HT1080 (cell line): ENCODE results near the gene PCCA. TPM values are rescaled to one million over a fixed set of nuclear protein-coding genes. Genes with fewer than 3 reads are reported as not detected.
"Not testable (repeated sequence)": the region's sequence is repeated elsewhere in the genome, so short reads cannot be mapped to it uniquely, and the experiment has no call there.

Experiments
- DNase-seq: peaks from one replicate; pipeline ENCODE4 v3.0.0-alpha.2; 2015; ENCODE audit warnings: low read depth
- small RNA-seq: library from RNA; depleted of rRNA; stranded (forward); fragments of <200 nt; gene quantifications from one replicate; pipeline ENCODE3, GENCODE V24; 2014
- total RNA-seq: library from RNA; depleted of rRNA; stranded (reverse); fragments of >200 nt; shearing (Covaris generic); gene quantifications from 2 replicates; pipeline ENCODE4 v1.2.3, GENCODE V29; 2014; rRNA removed

Gene PCCA
- total RNA-seq, 1 experiment from 2014 or later, result 17.0 TPM

DNA sequence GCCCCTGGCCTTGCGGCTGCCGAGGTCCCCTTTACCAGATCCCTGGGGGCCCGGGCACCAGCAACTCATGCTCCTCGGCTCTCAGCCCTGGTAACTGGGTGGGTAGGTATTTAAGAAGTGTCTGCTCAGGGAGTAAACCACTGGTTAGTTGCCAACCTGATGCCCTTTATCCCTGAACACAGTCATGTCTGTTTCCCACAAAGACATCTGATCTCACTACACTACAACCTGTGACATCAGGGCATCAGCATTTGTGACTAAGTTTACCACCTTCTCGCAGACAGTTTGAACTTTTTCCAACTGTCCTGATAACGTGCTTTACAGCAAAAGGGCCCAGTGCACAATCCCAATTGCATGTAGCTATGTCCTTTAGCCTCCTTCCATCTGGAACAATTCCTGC is 477.6 kb downstream of the PCCA start:
- DNase-seq, result peak; percentile 39

DNA sequence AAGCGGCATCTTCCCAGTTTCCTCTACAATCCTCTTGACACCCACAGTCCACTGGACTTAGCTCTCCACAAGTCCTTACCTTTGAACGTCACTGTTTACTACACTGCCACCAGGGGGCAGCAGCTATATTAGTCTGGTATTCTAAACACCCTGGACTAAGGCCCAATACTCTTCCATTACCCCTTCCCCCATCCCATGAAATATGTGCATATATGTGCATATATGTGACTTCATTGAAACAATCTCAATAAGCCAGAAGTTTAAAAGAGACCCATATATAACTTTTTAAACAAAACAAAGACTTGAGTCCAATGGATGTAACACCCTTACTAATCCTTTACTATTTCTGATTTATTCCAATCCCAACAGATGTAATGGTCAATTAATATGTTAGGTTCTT is 484.2 kb downstream of the PCCA start:
- peak; percentile 45 for DNase-seq

DNA sequence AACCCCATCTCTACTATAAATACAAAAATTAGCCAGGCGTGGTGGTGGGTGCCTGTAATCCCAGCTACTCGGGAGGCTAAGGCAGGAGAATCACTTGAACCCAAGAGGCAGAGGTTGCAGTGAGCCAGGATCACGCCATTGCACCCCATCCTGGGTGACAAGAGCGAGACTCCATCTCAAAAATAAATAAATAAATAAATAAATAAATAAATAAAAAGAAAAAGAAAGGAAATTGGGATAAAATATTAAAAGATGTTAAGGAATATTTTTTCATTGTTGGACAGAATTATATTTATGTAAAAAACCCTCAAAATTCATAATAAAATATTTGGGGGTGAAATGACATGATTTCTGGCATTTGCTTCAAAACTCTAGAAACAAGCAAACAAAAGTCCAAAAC is 488.3 kb downstream of the PCCA start:
- DNase-seq, result not testable (repeated sequence)

Small RNA genes lying within 50 kb of the gene (small RNA-seq; reads per million reads assigned to genes)
- gene AL356575.1, result not detected

Other genes starting within 250 kb of the PCCA start
- gene ZIC5, start 117.3 kb upstream of the PCCA start, total RNA-seq, result 1.2 and 1.8 TPM in 2 replicates
- gene ZIC2, start 107.3 kb upstream of the PCCA start, total RNA-seq, result 2.4 and 4.4 TPM in 2 replicates